Activated naive CD8-positive, alpha-beta T cell treated with anti-CD3 and anti-CD28 coated beads, Interleukin-2, amount 50 U/mL, for 16 hours (primary cell): ENCODE data around the gene ARHGEF16.

Source experiments
- DNase-seq: peaks from one replicate; pipeline ENCODE4 v3.0.0-alpha.2; 2020; ENCODE audit warnings: low read depth, low spot score

ARHGEF16 gene

GRCh38 chr1:3501856-3502640 lies 47.6 kb downstream of the ARHGEF16 start:
- peak; percentile 16 for DNase-seq

GRCh38 chr1:3502641-3503524 lies 48.4 kb downstream of the ARHGEF16 start:
- DNase-seq = no peak

GRCh38 chr1:3503525-3503886 lies 49.0 kb downstream of the ARHGEF16 start:
- DNase-seq = no peak

GRCh38 chr1:3504151-3504821 lies 49.8 kb downstream of the ARHGEF16 start:
- no peak for DNase-seq

- no peak for DNase-seq
These were observed 50.3 kb downstream of the ARHGEF16 start for GRCh38 chr1:3504822-3505153.

- no peak for DNase-seq
These were observed 50.7 kb downstream of the ARHGEF16 start for GRCh38 chr1:3505161-3505560.

GRCh38 chr1:3506041-3506440 lies 51.6 kb downstream of the ARHGEF16 start:
- no peak for DNase-seq

- no peak for DNase-seq
These were observed 52.5 kb downstream of the ARHGEF16 start for GRCh38 chr1:3506943-3507342.

- no peak for DNase-seq
These were observed 53.3 kb downstream of the ARHGEF16 start for GRCh38 chr1:3507636-3508275.

- no peak for DNase-seq
These were observed 54.4 kb downstream of the ARHGEF16 start for GRCh38 chr1:3508757-3509415.

- no peak for DNase-seq
These were observed 55.3 kb downstream of the ARHGEF16 start for GRCh38 chr1:3509721-3510120.

- DNase-seq = no peak
These were observed 55.9 kb downstream of the ARHGEF16 start for GRCh38 chr1:3510136-3510955.

GRCh38 chr1:3510956-3511250 lies 56.4 kb downstream of the ARHGEF16 start:
- no peak for DNase-seq

- no peak for DNase-seq
These were observed 56.8 kb downstream of the ARHGEF16 start for GRCh38 chr1:3511306-3511705.

GRCh38 chr1:3511856-3512255 lies 57.4 kb downstream of the ARHGEF16 start:
- DNase-seq = no peak

- DNase-seq = no peak
These were observed 59.9 kb downstream of the ARHGEF16 start for GRCh38 chr1:3514404-3514803.

GRCh38 chr1:3515272-3515671 lies 60.8 kb downstream of the ARHGEF16 start:
- no peak for DNase-seq

- DNase-seq = no peak
These were observed 61.5 kb downstream of the ARHGEF16 start for GRCh38 chr1:3515774-3516480.

GRCh38 chr1:3516481-3516869 lies 62.0 kb downstream of the ARHGEF16 start:
- no peak for DNase-seq
